IMR-90 (cell line): ENCODE measurements around the gene LRRC26. TPM values are rescaled to one million over a fixed set of nuclear protein-coding genes. Genes with fewer than 3 reads are reported as not detected.

Source experiments
- ATAC-seq: fragments of 200-7000 bp; cut with Tn5 transposase; 2 replicates; pipeline ENCODE4 v1.9.1; 2020; ENCODE audit warnings: low read depth, mild to moderate bottlenecking, moderate library complexity
- BruUV-seq: library from RNA; stranded (reverse); fragments of 400-500 nt; replicated peaks from 2 replicates; lab custom pipeline; 2021; lab: Mats Ljungman, UMichigan
- CTCF ChIA-PET: fragments of 300-600 bp; formaldehyde crosslinking; extraction: SDS; loops from one replicate; lab custom pipeline; 2021; ENCODE audit warnings: antibody characterized with exemption; lab: Yijun Ruan, JAX
- POLR2A ChIA-PET: fragments of 300-600 bp; sonication (Branson Sonifier 250); formaldehyde crosslinking; loops from one replicate; lab custom pipeline; 2022; ENCODE audit warnings: antibody characterized with exemption; ENCODE audit not compliant: unreplicated experiment; lab: Charles Lee
- DNase-seq: peaks from one replicate; pipeline ENCODE4 v3.0.0; 2013
- H2AFZ ChIP-seq: replicated peaks from 2 replicates; pipeline ENCODE3; 2013; ENCODE audit warnings: low read length, mild to moderate bottlenecking; ENCODE audit not compliant: poor library complexity
- H2AK5ac ChIP-seq: 2 replicates; pipeline ENCODE4 v1.6.1; 2013; ENCODE audit warnings: low read depth, low read length, inconsistent platforms
- H2AK9ac ChIP-seq: replicated peaks from 2 replicates; pipeline ENCODE3; 2013; ENCODE audit warnings: mild to moderate bottlenecking, low read depth, low read length, moderate library complexity; ENCODE audit not compliant: poor library complexity
- H2BK120ac ChIP-seq: 2 replicates; pipeline ENCODE4 v1.6.1; 2013; ENCODE audit warnings: low read depth, low read length, inconsistent platforms
- H2BK15ac ChIP-seq: 3 replicates; pipeline ENCODE4 v1.6.1; 2013; ENCODE audit warnings: low read depth, low read length, inconsistent platforms
- H2BK20ac ChIP-seq: 2 replicates; pipeline ENCODE4 v1.6.1; 2013; ENCODE audit warnings: low read depth, mild to moderate bottlenecking, inconsistent platforms, low read length, moderate library complexity
- H2BK5ac ChIP-seq: 2 replicates; pipeline ENCODE4 v1.6.1; 2013; ENCODE audit warnings: mild to moderate bottlenecking, low read depth, low read length, inconsistent platforms; ENCODE audit not compliant: poor library complexity, severe bottlenecking
- H3K14ac ChIP-seq: replicated peaks from 2 replicates; pipeline ENCODE4 v1.6.1; 2013; ENCODE audit warnings: low read depth, low read length, inconsistent platforms
- H3K18ac ChIP-seq: 2 replicates; pipeline ENCODE4 v1.6.1; 2013; ENCODE audit warnings: low read depth, low read length, control low read depth
- H3K23ac ChIP-seq: 2 replicates; pipeline ENCODE4 v1.6.1; 2013; ENCODE audit warnings: low read depth, low read length, inconsistent platforms
- H3K27ac ChIP-seq: 2 replicates; pipeline ENCODE4 v1.5.1; 2013; ENCODE audit warnings: mild to moderate bottlenecking, control low read depth, low read length; ENCODE audit not compliant: insufficient read depth
- H3K27me3 ChIP-seq: 2 replicates; pipeline ENCODE4 v1.6.1; 2013; ENCODE audit warnings: low read length; ENCODE audit not compliant: control insufficient read depth, insufficient read depth
- H3K36me3 ChIP-seq: 2 replicates; pipeline ENCODE4 v1.6.1; 2013; ENCODE audit warnings: low read length, mixed read lengths; ENCODE audit not compliant: control insufficient read depth, insufficient read depth
- H3K4ac ChIP-seq: 2 replicates; pipeline ENCODE4 v1.6.1; 2013; ENCODE audit warnings: low read depth, low read length, inconsistent platforms
- H3K4me1 ChIP-seq: 2 replicates; pipeline ENCODE4 v1.6.1; 2013; ENCODE audit warnings: low read length, mixed read lengths; ENCODE audit not compliant: control insufficient read depth, insufficient read depth
- H3K4me2 ChIP-seq: 2 replicates; pipeline ENCODE4 v1.6.1; 2013; ENCODE audit warnings: low read depth, mild to moderate bottlenecking, control low read depth, low read length, moderate library complexity
- H3K4me3 ChIP-seq: 2 replicates; pipeline ENCODE4 v1.5.1; 2013; ENCODE audit warnings: low read depth, mild to moderate bottlenecking, control low read depth, low read length, moderate library complexity; ENCODE audit not compliant: insufficient read depth
- H3K56ac ChIP-seq: 2 replicates; pipeline ENCODE4 v1.6.1; 2013; ENCODE audit warnings: low read length, inconsistent platforms; ENCODE audit not compliant: insufficient read depth; ENCODE audit errors: extremely low read depth
- H3K79me1 ChIP-seq, 2 experiments: 2 replicates each; pipeline ENCODE4 v1.6.1; 2013; ENCODE audit warnings: low read length in 2 of 2, inconsistent platforms in 1 of 2, low read depth in 1 of 2
- H3K9ac ChIP-seq: 2 replicates; pipeline ENCODE4 v1.6.1; 2013; ENCODE audit warnings: low read depth, low read length, control low read depth
- H3K9me1 ChIP-seq: 2 replicates; pipeline ENCODE4 v1.6.1; 2013; ENCODE audit warnings: low read length, inconsistent platforms; ENCODE audit not compliant: insufficient read depth
- H3K9me3 ChIP-seq: 2 replicates; pipeline ENCODE4 v1.6.1; 2013; ENCODE audit warnings: low read length; ENCODE audit not compliant: control insufficient read depth, insufficient read depth
- H4K20me1 ChIP-seq: 2 replicates; pipeline ENCODE4 v1.6.1; 2013; ENCODE audit warnings: low read length, inconsistent platforms; ENCODE audit not compliant: insufficient read depth
- H4K5ac ChIP-seq: 2 replicates; pipeline ENCODE4 v1.6.1; 2013; ENCODE audit warnings: mild to moderate bottlenecking, low read depth, low read length, control low read depth
- H4K8ac ChIP-seq, 2 experiments: 2 replicates each; pipeline ENCODE4 v1.6.1; 2013; ENCODE audit warnings: low read depth in 2 of 2, low read length in 2 of 2, control low read depth in 1 of 2, inconsistent platforms in 1 of 2
- H4K91ac ChIP-seq: 2 replicates; pipeline ENCODE4 v1.6.1; 2013; ENCODE audit warnings: low read depth, low read length, inconsistent platforms; ENCODE audit not compliant: insufficient read depth
- BHLHE40 ChIP-seq: fragments of 150-350 bp; IDR thresholded peaks from 2 replicates; pipeline ENCODE4 v1.6.1; 2016; ENCODE audit warnings: mild to moderate bottlenecking, low read depth, low read length
- CEBPB ChIP-seq: IDR thresholded peaks from 2 replicates; pipeline ENCODE4 v1.6.1; 2012; ENCODE audit warnings: low read depth, low read length, improper control_type of control experiment
- CHD1 ChIP-seq: IDR thresholded peaks from 2 replicates; pipeline ENCODE4 v1.6.1; 2012; ENCODE audit warnings: low read depth, low read length, improper control_type of control experiment
- CTCF ChIP-seq: conservative IDR thresholded peaks from 2 replicates; pipeline ENCODE4 v1.5.1; 2012; ENCODE audit warnings: mild to moderate bottlenecking, low read depth, low read length, improper control_type of control experiment
- ELK1 ChIP-seq: fragments of 150-350 bp; IDR thresholded peaks from 2 replicates; pipeline ENCODE4 v1.6.1; 2016; ENCODE audit warnings: low read depth, mild to moderate bottlenecking, low read length, moderate library complexity, borderline replicate concordance
- MAFK ChIP-seq: IDR thresholded peaks from 2 replicates; pipeline ENCODE4 v1.6.1; 2012; ENCODE audit warnings: low read depth, low read length, improper control_type of control experiment
- MAZ ChIP-seq: IDR thresholded peaks from 2 replicates; pipeline ENCODE4 v1.6.1; 2012; ENCODE audit warnings: low read depth, mild to moderate bottlenecking, low read length, improper control_type of control experiment, moderate library complexity, borderline replicate concordance
- MXI1 ChIP-seq: IDR thresholded peaks from 2 replicates; pipeline ENCODE4 v1.6.1; 2012; ENCODE audit warnings: low read depth, mild to moderate bottlenecking, low read length, moderate library complexity, borderline replicate concordance
- NFE2L2 ChIP-seq: fragments of 150-350 bp; IDR thresholded peaks from 2 replicates; pipeline ENCODE4 v1.6.1; 2016; ENCODE audit warnings: low read depth, mild to moderate bottlenecking, low read length
- POLR2A ChIP-seq: IDR thresholded peaks from 2 replicates; pipeline ENCODE4 v1.6.1; 2012; ENCODE audit warnings: mild to moderate bottlenecking, low read depth, low read length
- RCOR1 ChIP-seq: IDR thresholded peaks from 2 replicates; pipeline ENCODE4 v1.6.1; 2012; ENCODE audit warnings: mild to moderate bottlenecking, low read length, improper control_type of control experiment; ENCODE audit not compliant: insufficient replicate concordance
- RFX5 ChIP-seq: IDR thresholded peaks from 2 replicates; pipeline ENCODE4 v1.8.0; 2012; ENCODE audit warnings: low read depth, mild to moderate bottlenecking, low read length, moderate library complexity
- USF2 ChIP-seq: fragments of 150-350 bp; IDR thresholded peaks from 2 replicates; pipeline ENCODE4 v1.6.1; 2017; ENCODE audit warnings: mild to moderate bottlenecking, antibody characterized with exemption, low read length, low read depth
- WGBS, 2 experiments: methylation state at CpG; one replicate each; pipeline versions ENCODE4 v1.1.5 to v1.1.7; 2013; ENCODE audit warnings: missing lambda C conversion rate in 2 of 2; ENCODE audit not compliant: insufficient read length in 1 of 2; ENCODE audit errors: extremely low coverage in 2 of 2; 5-methylcytosine and 5-hydroxymethylcytosine counted together
- dilution Hi-C: fragments of 300-500 bp; cut with HindIII; formaldehyde crosslinking; loops from one replicate; pipeline ENCODE4 v1.14.3; 2018; ENCODE audit warnings: low sequenced_read_pairs; ENCODE audit not compliant: unreplicated experiment
- in situ Hi-C: fragments of 300-500 bp; cut with MboI; formaldehyde crosslinking; loops from 3 replicates; pipeline ENCODE4 v1.14.3; 2019; ENCODE audit warnings: low sequenced_read_pairs, inconsistent platforms, mixed read lengths
- intact Hi-C: fragments of 100-400 bp; cut with micrococcal nuclease; formaldehyde crosslinking; loops from 2 replicates; pipeline ENCODE4 v1.10.0; 2022
- polyA plus RNA-seq, 3 experiments: library from polyadenylated mRNA; depleted of rRNA; stranded (reverse); fragments of >200 nt; gene quantifications; 2 replicates each; pipeline ENCODE4 v1.2.3, GENCODE V29; 2012; ENCODE audit warnings: low replicate concordance in 1 of 3
- total RNA-seq: library from RNA; depleted of rRNA; stranded (reverse); fragments of >200 nt; gene quantifications from 2 replicates; pipeline ENCODE4 v1.2.3, GENCODE V29; 2012

The LRRC26 gene
- total and polyA plus RNA-seq, 2 of the 4 experiments (the other 2 are of a cell fraction) = not detected

- Histone ChIP-seq H3K9ac (no peak overlapping the region), H3K23ac (no peak overlapping the region), H3K9me1 (peaks cover 12% of the 10 kb centered on the region), H2BK20ac (no peak overlapping the region), H3K27ac (no peak overlapping the region), H2BK120ac (no peak overlapping the region), H3K56ac (no peak overlapping the region), H3K14ac (no peak overlapping the region), H3K9me3 (no peaks in the 10 kb centered on the region), H3K79me1 (no peaks in the 10 kb centered on the region), H3K4ac (no peak overlapping the region), H3K4me1 (no peaks in the 10 kb centered on the region), H2AFZ (no peak overlapping the region), H4K91ac (no peak overlapping the region), H2BK15ac (no peak overlapping the region), H3K4me3 (no peak overlapping the region), H3K36me3 (no peaks in the 10 kb centered on the region), H4K5ac (no peak overlapping the region), H3K27me3 (peaks cover 9% of the 10 kb centered on the region), H3K4me2 (no peak overlapping the region), H2BK5ac (no peak overlapping the region), H4K8ac (no peak overlapping the region), H2AK9ac (no peak overlapping the region), H3K18ac (no peak overlapping the region), H2AK5ac (no peak overlapping the region), H4K20me1 (no peaks in the 10 kb centered on the region)
- in situ Hi-C loops = no loop called here
- ChIA-PET CTCF (interaction anchor here (0.6 kb wide), 1 partner anchor 16 kb away, joined by 5 read pairs; no protein-coding TSS in a partner anchor), POLR2A (interaction anchor here (0.7 kb wide), 1 partner anchor 328 kb away, joined by 5 read pairs; no protein-coding TSS in a partner anchor)
- DNase-seq = no peak
- 41% methylated on average over 10 of the region's 34 CpGs; no CpG with 5 or more reads in 1 of the 2 experiments for WGBS, 2 experiments
- intact Hi-C loops = no loop called here
- dilution Hi-C loops = no loop called here
- ATAC-seq = peak; percentile 60
- no TSS peak for BruUV-seq
- TF ChIP-seq CEBPB = no peak
- no peak for TF ChIP-seq NFE2L2
- TF ChIP-seq RCOR1 = no peak
- TF ChIP-seq CTCF = no peak
- TF ChIP-seq MAZ = no peak
- TF ChIP-seq MAFK = no peak
- TF ChIP-seq MXI1 = no peak
- TF ChIP-seq USF2 = no peak
- no peak for TF ChIP-seq ELK1
- TF ChIP-seq POLR2A = no peak
- no peak for TF ChIP-seq CHD1
- no peak for TF ChIP-seq RFX5
- TF ChIP-seq BHLHE40 = no peak
Observed at GRCh38 chr9:137150617-137151457, 19.0 kb downstream of the LRRC26 start.
